Activated naive CD4-positive, alpha-beta T cell treated with anti-CD3 and anti-CD28 coated beads, Interleukin-2, amount 10 ng/mL, durations not matched to agents 7 days and 5 days (primary cell): ENCODE results near the gene EFCAB10.
"Not testable (repeated sequence)": the region's sequence is repeated elsewhere in the genome, so short reads cannot be mapped to it uniquely, and the experiment has no call there.

ENCODE experiments used
- CTCF ChIA-PET: fragments of 350-600 bp; sonication (Branson Sonifier 250); formaldehyde crosslinking; loops from one replicate; lab custom pipeline; 2021; ENCODE audit warnings: antibody characterized with exemption; lab: Charles Lee
- DNase-seq: peaks from one replicate; pipeline ENCODE4 v3.0.0-alpha.2; 2020
- H3K27ac Mint-ChIP-seq: one replicate; pipeline ENCODE4 v1.8.0; 2021; ENCODE audit warnings: mild to moderate bottlenecking, moderate library complexity, mixed read lengths
- H3K27me3 Mint-ChIP-seq: one replicate; pipeline ENCODE4 v1.8.0; 2021; ENCODE audit warnings: mild to moderate bottlenecking, mixed read lengths
- H3K36me3 Mint-ChIP-seq: one replicate; pipeline ENCODE4 v1.8.0; 2021; ENCODE audit warnings: mixed read lengths
- H3K4me1 Mint-ChIP-seq: one replicate; pipeline ENCODE4 v1.8.0; 2021; ENCODE audit warnings: mixed read lengths
- H3K4me3 Mint-ChIP-seq: one replicate; pipeline ENCODE4 v1.8.0; 2021; ENCODE audit warnings: mild to moderate bottlenecking, moderate library complexity, mixed read lengths
- H3K9me3 Mint-ChIP-seq: one replicate; pipeline ENCODE4 v1.8.0; 2021; ENCODE audit warnings: mixed read lengths

Gene EFCAB10

GRCh38 chr7:105532709-105533460 is 48.4 kb downstream of the EFCAB10 start:
- Mint-ChIP-seq H3K4me3 (peak overlapping the region; percentile 96), H3K9me3 (no peaks in the 10 kb centered on the region), H3K4me1 (peaks cover 38% of the 10 kb centered on the region), H3K36me3 (peaks cover 6% of the 10 kb centered on the region), H3K27me3 (no peaks in the 10 kb centered on the region), H3K27ac (peak overlapping the region; percentile 94)
- DNase-seq, result no peak
- CTCF ChIA-PET, result interaction anchor here (2.1 kb wide), 1 partner anchor 10 kb away, joined by 5 read pairs; no protein-coding TSS in a partner anchor

GRCh38 chr7:105531792-105532671 is 49.3 kb downstream of the EFCAB10 start, which contains the start of gene RINT1:
Gene RINT1 (plus strand): TSS chr7:105532201. CDS start chr7:105532316, 115 bp downstream.
- Mint-ChIP-seq H3K4me1 (peaks cover 38% of the 10 kb centered on the region), H3K9me3 (no peaks in the 10 kb centered on the region), H3K27ac (peak within 1 kb of the TSS; percentile 94), H3K27me3 (no peaks in the 10 kb centered on the region), H3K4me3 (peak within 1 kb of the TSS; percentile 96), H3K36me3 (peaks cover 6% of the 10 kb centered on the region)
- CTCF ChIA-PET, result interaction anchor here (0.6 to 2.1 kb wide), 9 partner anchors 8 to 551 kb away, joined by 3 to 11 read pairs (median 4); no protein-coding TSS in a partner anchor
- peak; percentile 91 for DNase-seq

DNA sequence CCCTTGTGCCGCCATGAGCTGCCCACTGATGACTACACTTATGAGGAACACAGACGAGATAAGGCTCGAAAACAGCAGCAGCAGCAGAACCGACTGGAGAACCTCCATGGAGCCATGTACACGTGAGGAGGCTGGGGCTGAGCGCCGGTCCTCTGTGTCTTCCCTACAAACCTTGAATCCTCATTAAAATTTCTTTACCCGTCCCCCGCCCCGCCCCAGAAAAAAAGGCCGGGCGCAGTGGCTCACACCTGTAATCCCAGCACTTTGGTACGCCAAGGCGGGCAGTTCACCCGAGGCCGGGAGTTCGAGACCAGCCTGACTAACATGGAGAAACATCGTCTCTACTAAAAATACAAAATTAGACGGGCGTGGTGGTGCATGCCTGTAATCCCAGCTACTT is 50.7 kb downstream of the EFCAB10 start:
- Mint-ChIP-seq H3K4me3 (peak overlapping the region; percentile 44), H3K27me3 (no peaks in the 10 kb centered on the region), H3K27ac (peak overlapping the region; percentile 7), H3K9me3 (no peaks in the 10 kb centered on the region), H3K36me3 (peaks cover 4% of the 10 kb centered on the region), H3K4me1 (peaks cover 36% of the 10 kb centered on the region)
- no peak for DNase-seq
- CTCF ChIA-PET, result no interaction called here

DNA sequence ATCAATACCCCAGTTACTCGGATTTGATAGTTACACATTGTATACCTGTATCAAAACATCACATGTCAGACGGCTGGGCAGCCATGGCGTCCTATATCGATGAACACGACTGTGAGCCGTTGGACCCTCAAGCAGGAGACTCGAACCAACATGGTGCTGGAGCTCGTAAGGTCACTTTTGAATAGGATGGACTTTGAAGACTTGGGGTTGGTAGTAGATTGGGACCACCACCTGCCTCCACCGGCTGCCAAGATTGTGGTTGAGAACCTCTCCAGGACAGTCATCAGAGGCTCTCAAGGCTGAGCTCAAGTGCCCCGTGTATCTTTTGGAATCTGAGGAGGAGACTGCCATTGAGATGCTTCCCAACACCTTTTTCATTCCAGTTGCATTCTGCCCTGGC is 51.2 kb downstream of the EFCAB10 start:
- peak overlapping the region; percentile 7 for H3K27ac Mint-ChIP-seq
- CTCF ChIA-PET, result no interaction called here

GRCh38 chr7:105527737-105528136 is 53.6 kb downstream of the EFCAB10 start:
- H3K4me1 Mint-ChIP-seq, result peaks cover 22% of the 10 kb centered on the region
- H3K9me3 Mint-ChIP-seq, H3K4me3 Mint-ChIP-seq, H3K36me3 Mint-ChIP-seq, H3K27me3 Mint-ChIP-seq, CTCF ChIA-PET, DNase-seq, H3K27ac Mint-ChIP-seq: not testable (repeated sequence)

More for the DNA sequence above, 51.2 kb downstream of the EFCAB10 start:
- H3K4me1 Mint-ChIP-seq, result peaks cover 36% of the 10 kb centered on the region
- H3K4me3 Mint-ChIP-seq, result peak overlapping the region; percentile 44
- no peaks in the 10 kb centered on the region for H3K9me3 Mint-ChIP-seq
- H3K27me3 Mint-ChIP-seq, result no peaks in the 10 kb centered on the region
- peaks cover 4% of the 10 kb centered on the region for H3K36me3 Mint-ChIP-seq
- DNase-seq, result no peak

DNA sequence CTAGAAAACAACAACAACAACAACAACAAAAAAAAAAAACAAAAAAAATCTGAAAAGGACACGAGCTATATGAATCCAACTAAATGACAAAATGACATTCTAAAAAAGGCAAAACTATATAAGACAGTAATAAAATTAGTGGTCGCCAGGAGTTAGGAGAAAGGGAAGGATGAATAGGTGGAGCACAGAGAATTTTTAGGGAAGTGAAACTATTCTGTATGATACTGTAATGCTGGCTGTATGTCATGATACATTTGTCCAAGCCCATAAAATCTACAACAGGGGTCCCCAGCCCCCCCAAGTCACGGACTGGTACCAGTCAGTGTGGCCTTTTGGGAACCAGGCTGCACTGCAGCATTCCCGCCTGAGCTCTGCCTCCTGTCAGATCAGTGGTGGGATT is 56.5 kb downstream of the EFCAB10 start:
- Mint-ChIP-seq H3K4me3 (no peak overlapping the region), H3K4me1 (peaks cover 22% of the 10 kb centered on the region), H3K27ac (no peak overlapping the region), H3K36me3 (peaks cover 2% of the 10 kb centered on the region), H3K9me3 (no peaks in the 10 kb centered on the region), H3K27me3 (no peaks in the 10 kb centered on the region)
- no peak for DNase-seq
- CTCF ChIA-PET, result no interaction called here

DNA sequence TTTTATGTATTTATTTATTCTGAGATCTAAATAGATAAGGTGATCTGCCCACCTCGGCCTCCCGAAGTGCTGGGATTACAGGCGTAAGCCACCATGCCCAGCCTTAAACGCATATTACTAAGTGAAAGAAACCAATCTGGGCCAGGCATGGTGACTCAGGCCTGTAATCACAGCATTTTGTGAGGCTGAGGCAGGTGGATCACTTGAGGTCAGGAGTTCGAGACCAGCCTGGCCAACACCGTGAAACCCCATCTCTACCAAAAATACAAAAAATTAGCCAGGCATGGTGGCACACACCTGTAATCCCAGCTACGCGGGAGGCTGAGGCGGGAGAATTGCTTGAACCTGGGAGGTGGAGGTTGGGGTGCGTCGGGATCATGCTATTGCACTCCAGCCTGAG is 56.9 kb downstream of the EFCAB10 start:
- H3K36me3 Mint-ChIP-seq, CTCF ChIA-PET, H3K27ac Mint-ChIP-seq, DNase-seq, H3K4me3 Mint-ChIP-seq, H3K9me3 Mint-ChIP-seq, H3K27me3 Mint-ChIP-seq: not testable (repeated sequence)
- peaks cover 22% of the 10 kb centered on the region for H3K4me1 Mint-ChIP-seq

DNA sequence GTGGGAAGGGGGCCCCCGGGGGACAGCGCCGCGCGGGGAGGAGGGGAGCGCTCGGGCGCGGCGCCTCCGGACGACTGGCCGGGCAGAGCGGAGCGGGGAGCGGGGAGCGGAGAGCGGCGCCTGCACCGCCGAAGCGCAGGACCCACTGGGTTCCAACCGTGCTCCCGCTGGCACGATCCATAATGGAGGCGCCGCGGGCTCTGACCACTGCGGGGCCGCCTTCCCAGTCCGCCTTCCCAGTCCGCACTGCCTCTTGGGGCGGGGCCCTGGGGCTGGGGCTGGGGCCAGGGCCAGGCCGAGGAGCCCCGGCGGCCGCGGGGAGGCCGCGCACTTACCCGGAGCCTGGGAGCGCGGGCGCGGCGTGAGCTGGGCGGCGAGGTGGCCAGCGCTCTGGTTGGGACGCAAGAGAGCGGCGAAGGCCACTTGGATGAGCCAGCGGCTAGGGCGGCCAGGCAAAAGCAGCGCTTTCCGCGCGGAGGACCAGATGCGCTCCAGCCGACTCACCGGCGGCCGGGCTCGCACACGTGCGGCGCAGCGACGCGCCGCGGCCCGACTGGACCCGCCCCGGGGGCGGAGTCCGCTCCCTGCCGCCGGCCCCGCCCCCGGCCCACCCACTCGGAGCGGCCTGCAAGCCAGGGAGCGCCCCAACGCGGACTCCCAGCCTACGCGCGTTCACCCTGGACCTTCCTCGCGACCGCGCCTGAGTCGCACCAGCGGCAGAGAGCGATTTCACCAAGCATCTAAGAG is 59.4 kb downstream of the EFCAB10 start, which contains the start of gene PUS7:
Gene PUS7, minus strand, starts transcription at position 555 of the 747 bp plus-strand sequence. CDS start 13,759 bp downstream, outside the sequence.
- H3K27me3 Mint-ChIP-seq, result no peaks in the 10 kb centered on the region
- CTCF ChIA-PET, result interaction anchor here (2.9 kb wide), 1 partner anchor 10 kb away, joined by 11 read pairs; the partner anchor contains the start of gene RINT1
- H3K4me3 Mint-ChIP-seq, result peak within 1 kb of the TSS; percentile 95
- DNase-seq, result peak; percentile 85
- peak within 1 kb of the TSS; percentile 88 for H3K27ac Mint-ChIP-seq
- no peaks in the 10 kb centered on the region for H3K9me3 Mint-ChIP-seq
- H3K4me1 Mint-ChIP-seq, result peaks cover 20% of the 10 kb centered on the region
- H3K36me3 Mint-ChIP-seq, result peaks cover 6% of the 10 kb centered on the region

DNA sequence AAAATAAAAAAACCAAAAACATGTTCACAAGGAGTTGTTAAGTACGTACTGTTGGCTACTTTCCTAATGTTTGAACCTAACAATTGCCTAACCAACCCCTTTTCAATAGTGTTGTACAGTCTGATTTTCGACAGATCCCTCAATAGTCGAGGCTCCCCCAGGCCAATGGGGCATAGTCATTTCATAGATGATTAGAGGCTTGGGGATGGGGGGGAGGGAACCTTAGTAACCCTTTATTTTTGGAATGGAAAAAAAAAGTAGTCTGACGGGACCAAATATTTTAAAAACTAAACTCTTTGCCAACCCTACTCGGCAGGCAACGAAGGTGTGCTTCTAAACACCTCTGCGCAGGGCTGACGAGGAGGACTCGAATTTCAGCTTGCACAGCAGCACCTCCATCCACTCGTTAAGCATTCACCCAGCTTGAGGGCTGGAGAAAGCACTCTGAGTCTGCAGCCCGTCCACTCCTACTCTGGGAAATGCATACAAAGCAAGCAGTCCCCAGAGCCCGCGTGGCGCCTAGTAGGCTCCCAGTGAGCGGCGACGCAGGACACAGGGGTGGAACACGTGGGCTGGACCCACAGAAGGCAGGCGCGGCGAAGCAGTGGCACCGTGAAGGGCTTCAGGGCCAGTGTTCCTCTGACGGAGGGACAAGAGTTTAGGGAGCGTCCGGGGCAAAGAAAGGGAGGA is 60.1 kb downstream of the EFCAB10 start:
- H3K27ac Mint-ChIP-seq, result peak overlapping the region; percentile 88
- H3K4me3 Mint-ChIP-seq, result peak overlapping the region; percentile 95
- H3K36me3 Mint-ChIP-seq, result peaks cover 8% of the 10 kb centered on the region
- CTCF ChIA-PET, result interaction anchor here (2.9 kb wide), 1 partner anchor 10 kb away, joined by 11 read pairs; the partner anchor contains the start of gene RINT1
- H3K4me1 Mint-ChIP-seq, result peaks cover 20% of the 10 kb centered on the region
- DNase-seq, result peak; percentile 53
- H3K9me3 Mint-ChIP-seq, result no peaks in the 10 kb centered on the region
- H3K27me3 Mint-ChIP-seq, result no peaks in the 10 kb centered on the region

GRCh38 chr7:105520620-105521019 is 60.7 kb downstream of the EFCAB10 start:
- DNase-seq, H3K4me3 Mint-ChIP-seq, H3K36me3 Mint-ChIP-seq, H3K9me3 Mint-ChIP-seq, H3K27me3 Mint-ChIP-seq: not testable (repeated sequence)
- Mint-ChIP-seq H3K27ac (peak overlapping the region; percentile 65), H3K4me1 (peaks cover 20% of the 10 kb centered on the region)
- CTCF ChIA-PET, result interaction anchor here (2.9 kb wide), 1 partner anchor 11 kb away, joined by 11 read pairs; the partner anchor contains the start of gene RINT1

DNA sequence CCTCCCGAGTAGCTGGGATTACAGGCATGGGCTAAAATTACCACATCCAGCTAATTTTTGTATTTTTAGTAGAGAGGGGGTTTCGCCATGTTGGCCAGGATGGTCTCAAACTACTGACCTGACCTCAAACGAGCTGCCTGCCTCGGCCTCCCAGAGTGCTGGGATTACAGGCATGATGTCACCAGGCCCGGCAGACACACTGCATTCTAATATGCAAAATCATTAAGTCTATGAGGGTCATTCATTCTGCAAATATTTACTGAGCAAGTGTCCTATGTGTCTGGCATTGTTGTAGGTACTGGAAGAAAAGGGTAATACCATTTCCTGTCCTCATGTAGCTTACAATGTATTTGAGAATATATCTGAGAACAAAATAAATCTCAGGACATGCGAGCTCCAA is 61.9 kb downstream of the EFCAB10 start:
- no peak for DNase-seq
- Mint-ChIP-seq H3K4me1 (peaks cover 20% of the 10 kb centered on the region), H3K36me3 (peaks cover 8% of the 10 kb centered on the region), H3K4me3 (no peak overlapping the region), H3K27me3 (no peaks in the 10 kb centered on the region), H3K27ac (peak overlapping the region; percentile 56), H3K9me3 (no peaks in the 10 kb centered on the region)
- CTCF ChIA-PET, result interaction anchor here (2.9 kb wide), 1 partner anchor 12 kb away, joined by 11 read pairs; the partner anchor contains the start of gene RINT1

DNA sequence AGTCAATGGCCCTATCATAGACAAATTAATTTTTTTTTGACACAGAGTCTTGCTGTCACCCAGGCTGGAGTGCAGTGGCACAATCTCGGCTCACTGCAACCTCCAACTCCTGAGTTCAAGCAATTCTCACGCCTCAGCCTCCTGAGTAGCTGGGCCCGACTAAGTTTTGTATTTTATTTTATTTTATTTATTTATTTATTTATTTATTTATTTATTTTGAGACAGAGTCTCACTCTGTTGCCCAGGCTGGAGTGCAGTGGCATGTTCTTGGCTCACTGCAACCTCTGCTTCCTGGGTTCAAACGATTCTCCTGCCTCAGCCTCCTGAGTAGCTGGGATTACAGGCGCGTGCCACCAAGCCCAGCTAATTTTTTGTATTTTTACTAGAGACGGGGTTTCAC is 65.7 kb downstream of the EFCAB10 start:
- H3K27me3 Mint-ChIP-seq, H3K36me3 Mint-ChIP-seq, H3K27ac Mint-ChIP-seq, H3K9me3 Mint-ChIP-seq, H3K4me3 Mint-ChIP-seq, CTCF ChIA-PET, DNase-seq: not testable (repeated sequence)
- peaks cover 12% of the 10 kb centered on the region for H3K4me1 Mint-ChIP-seq
